Endothelial cell of umbilical vein (primary cell): ENCODE data around the gene SULF2. TPM values are rescaled to one million over a fixed set of nuclear protein-coding genes. Genes with fewer than 3 reads are reported as not detected.
A peak's percentile ranks its signal among the peaks of the same experiment; 100 is the strongest.

Experiments
- BruUV-seq: library from RNA; stranded (reverse); fragments of 400-500 nt; replicated peaks from 2 replicates; lab custom pipeline; 2021; lab: Mats Ljungman, UMichigan
- CTCF ChIA-PET: fragments of 300-600, 350-600 bp; sonication (Branson Sonifier 250); formaldehyde crosslinking; loops from one replicate; lab custom pipeline; 2021; ENCODE audit warnings: antibody characterized with exemption, inconsistent platforms; lab: Charles Lee
- POLR2A ChIA-PET: fragments of 300-600, 350-600 bp; sonication (Branson Sonifier 250); formaldehyde crosslinking; loops from one replicate; lab custom pipeline; 2021; ENCODE audit warnings: antibody characterized with exemption, inconsistent platforms; lab: Charles Lee
- DNase-seq: peaks from one replicate; pipeline ENCODE4 v3.0.0-alpha.2; 2011; ENCODE audit warnings: low read depth, low spot score
- FAIRE-seq: peaks from 2 replicates; lab custom pipeline; 2011; peaks lifted over from hg19 to GRCh38; lab: Jason Lieb, UNC
- H2AFZ ChIP-seq: 2 replicates; pipeline ENCODE4 v1.6.0; 2012; ENCODE audit warnings: low read depth, low read length, control low read depth, inconsistent platforms
- H3K27ac ChIP-seq: 2 replicates; pipeline ENCODE4 v1.5.1; 2011; ENCODE audit warnings: low read depth, mild to moderate bottlenecking, control low read depth, low read length, moderate library complexity; ENCODE audit not compliant: insufficient read depth
- H3K27me3 ChIP-seq, 2 experiments: 2 replicates each; pipeline versions ENCODE4 v1.6.0 to v1.6.1; 2011; ENCODE audit warnings: low read length in 2 of 2, mixed read lengths in 1 of 2; ENCODE audit not compliant: control insufficient read depth in 2 of 2, insufficient read depth in 2 of 2
- H3K36me3 ChIP-seq, 2 experiments: 2 replicates in 1 of 2; 3 replicates in 1 of 2; pipeline ENCODE4 v1.5.1; 2011; ENCODE audit warnings: low read length in 2 of 2, mild to moderate bottlenecking in 1 of 2, moderate library complexity in 1 of 2; ENCODE audit not compliant: control insufficient read depth in 2 of 2, insufficient read depth in 2 of 2; ENCODE audit errors: extremely low read depth in 1 of 2
- H3K4me1 ChIP-seq: 3 replicates; pipeline ENCODE4 v1.5.1; 2011; ENCODE audit warnings: mild to moderate bottlenecking, low read length; ENCODE audit not compliant: control insufficient read depth, insufficient read depth; ENCODE audit errors: extremely low read depth
- H3K4me2 ChIP-seq: 2 replicates; pipeline ENCODE4 v1.6.1; 2011; ENCODE audit warnings: low read length, control low read depth, mixed read lengths; ENCODE audit not compliant: insufficient read depth
- H3K4me3 ChIP-seq, 3 experiments: fragments of 200-600 bp in 1 of 3; sonication (generic), shearing (Covaris generic) in 1 of 3; replicated peaks in 1 of 3; 2 replicates each; pipeline ENCODE4 v1.5.1; 2011 to 2016; ENCODE audit warnings: control low read depth in 3 of 3, low read length in 3 of 3, mild to moderate bottlenecking in 2 of 3, inconsistent platforms in 1 of 3, low read depth in 1 of 3, moderate library complexity in 1 of 3; ENCODE audit not compliant: insufficient read depth in 1 of 3
- H3K79me2 ChIP-seq: 2 replicates; pipeline ENCODE4 v1.6.0; 2012; ENCODE audit warnings: low read length, inconsistent platforms; ENCODE audit not compliant: control insufficient read depth, insufficient read depth
- H3K9ac ChIP-seq: replicated peaks from 2 replicates; pipeline ENCODE3; 2011; ENCODE audit warnings: low read length, control low read depth; ENCODE audit not compliant: insufficient read depth; ENCODE audit errors: extremely low read depth
- H3K9me1 ChIP-seq: replicated peaks from 3 replicates; pipeline ENCODE4 v1.6.0; 2011; ENCODE audit warnings: mild to moderate bottlenecking, low read length; ENCODE audit not compliant: control insufficient read depth, insufficient read depth; ENCODE audit errors: extremely low read depth
- H3K9me3 ChIP-seq: replicated peaks from 2 replicates; pipeline ENCODE4 v1.5.1; 2012; ENCODE audit warnings: low read length, inconsistent platforms; ENCODE audit not compliant: control insufficient read depth, insufficient read depth
- H4K20me1 ChIP-seq: replicated peaks from 2 replicates; pipeline ENCODE3; 2011; ENCODE audit warnings: mild to moderate bottlenecking, low read length; ENCODE audit not compliant: control insufficient read depth, insufficient read depth; ENCODE audit errors: extremely low read depth
- EZH2 ChIP-seq: IDR thresholded peaks from 2 replicates; pipeline ENCODE4 v1.6.1; 2012; ENCODE audit warnings: borderline replicate concordance, low read depth, mild to moderate bottlenecking, moderate library complexity, low read length, inconsistent platforms; ENCODE audit not compliant: severe bottlenecking
- FOS ChIP-seq: IDR thresholded peaks from 2 replicates; pipeline ENCODE4 v1.6.1; 2011; ENCODE audit warnings: mild to moderate bottlenecking, low read length, moderate library complexity, borderline replicate concordance; ENCODE audit not compliant: insufficient read depth
- POLR2A ChIP-seq: IDR thresholded peaks from 2 replicates; pipeline ENCODE4 v1.6.1; 2012; ENCODE audit warnings: low read depth, mild to moderate bottlenecking, control low read depth, low read length
- POLR2AphosphoS5 ChIP-seq: IDR thresholded peaks from 2 replicates; pipeline ENCODE4 v1.6.1; 2012; ENCODE audit warnings: low read depth, mild to moderate bottlenecking, control low read depth, low read length, moderate library complexity; ENCODE audit not compliant: insufficient read depth
- dilution Hi-C: fragments of 300-500 bp; cut with MboI; formaldehyde crosslinking; loops from one replicate; pipeline ENCODE4 v1.15.0; 2019; ENCODE audit warnings: low sequenced_read_pairs; ENCODE audit not compliant: extremely low pct_ligation_motif_present
- intact Hi-C: fragments of 100-400 bp; cut with micrococcal nuclease; formaldehyde crosslinking; loops from one replicate; pipeline ENCODE4 v1.10.0; 2022
- polyA plus RNA-seq, 4 experiments: library from polyadenylated mRNA; depleted of rRNA in 3 of 4; stranded (reverse) in 3 of 4; unstranded in 1 of 4; fragments of >200 nt; gene quantifications; 2 replicates each; pipeline versions ENCODE4 v1.2.1 to v1.2.3, GENCODE V29; 2011 to 2012; ENCODE audit warnings: missing spikeins in 1 of 4
- total RNA-seq: library from RNA; stranded (reverse); gene quantifications from 2 replicates; pipeline ENCODE4 v1.2.3, GENCODE V29; 2021
- TF ChIP-seq, protein P1 (sequence below), 2 donors: IDR thresholded peaks; 1 replicate in 1 of 2; 2 replicates in 1 of 2; pipeline ENCODE4 v1.5.1; 2011; ENCODE audit warnings: low read length in 2 of 2, mild to moderate bottlenecking in 2 of 2, moderate library complexity in 2 of 2, control low read depth in 1 of 2, inconsistent platforms in 1 of 2, low read depth in 1 of 2; ENCODE audit not compliant: insufficient read depth in 1 of 2; ENCODE audit errors: extremely low read depth in 1 of 2
- TF ChIP-seq, protein P2 (sequence below): IDR thresholded peaks from 2 replicates; pipeline ENCODE4 v1.6.1; 2011; ENCODE audit not compliant: insufficient read depth, insufficient read length

SULF2 gene
- total and polyA plus RNA-seq, 2 donors (not counting 3 experiments of a cell fraction or from before 2014, with no cell fraction given) = 58.5 to 160 TPM

DNA sequence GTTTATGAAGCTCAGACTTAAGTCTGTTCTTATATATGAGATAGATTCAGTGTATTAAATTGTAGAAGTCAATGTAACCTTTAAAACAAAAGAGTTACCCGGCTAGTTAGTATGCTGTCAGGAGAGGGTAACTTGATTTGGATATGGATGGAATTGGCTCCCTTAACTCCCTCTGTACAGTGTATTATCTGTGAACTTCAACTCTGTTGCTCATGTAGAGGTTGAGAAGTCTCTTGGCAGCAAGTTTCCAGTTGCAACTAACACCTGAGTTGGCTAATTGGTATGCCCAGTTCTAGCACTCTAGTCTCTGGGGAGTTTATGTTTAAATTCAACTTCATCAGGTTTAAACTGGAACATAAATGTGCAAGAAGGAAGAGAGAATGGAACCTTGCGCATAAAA lies 172.6 kb downstream of the SULF2 start:
- H3K9me1 ChIP-seq = no peaks in the 10 kb centered on the region
- no peak overlapping the region for H2AFZ ChIP-seq
- CTCF ChIA-PET = interaction anchor here (1.0 to 5.8 kb wide), 5 partner anchors 8 to 110 kb away, joined by 3 to 46 read pairs (median 3); no protein-coding TSS in a partner anchor
- no peaks in the 10 kb centered on the region for H4K20me1 ChIP-seq
- H3K4me3 ChIP-seq = no peak overlapping the region
- no peak overlapping the region for H3K27ac ChIP-seq
- no TSS peak for BruUV-seq
- TF ChIP-seq POLR2AphosphoS5 = no peak
- TF ChIP-seq EZH2 = no peak
- no peak for TF ChIP-seq POLR2A
- TF ChIP-seq, protein P1, sequence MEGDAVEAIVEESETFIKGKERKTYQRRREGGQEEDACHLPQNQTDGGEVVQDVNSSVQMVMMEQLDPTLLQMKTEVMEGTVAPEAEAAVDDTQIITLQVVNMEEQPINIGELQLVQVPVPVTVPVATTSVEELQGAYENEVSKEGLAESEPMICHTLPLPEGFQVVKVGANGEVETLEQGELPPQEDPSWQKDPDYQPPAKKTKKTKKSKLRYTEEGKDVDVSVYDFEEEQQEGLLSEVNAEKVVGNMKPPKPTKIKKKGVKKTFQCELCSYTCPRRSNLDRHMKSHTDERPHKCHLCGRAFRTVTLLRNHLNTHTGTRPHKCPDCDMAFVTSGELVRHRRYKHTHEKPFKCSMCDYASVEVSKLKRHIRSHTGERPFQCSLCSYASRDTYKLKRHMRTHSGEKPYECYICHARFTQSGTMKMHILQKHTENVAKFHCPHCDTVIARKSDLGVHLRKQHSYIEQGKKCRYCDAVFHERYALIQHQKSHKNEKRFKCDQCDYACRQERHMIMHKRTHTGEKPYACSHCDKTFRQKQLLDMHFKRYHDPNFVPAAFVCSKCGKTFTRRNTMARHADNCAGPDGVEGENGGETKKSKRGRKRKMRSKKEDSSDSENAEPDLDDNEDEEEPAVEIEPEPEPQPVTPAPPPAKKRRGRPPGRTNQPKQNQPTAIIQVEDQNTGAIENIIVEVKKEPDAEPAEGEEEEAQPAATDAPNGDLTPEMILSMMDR (IDR thresholded peaks at IDR 0.05; ENCODE audit: extremely low read depth in 1 of 2, insufficient read depth in 1 of 2, low read depth in 1 of 2, low read length in 2 of 2) = no peak
- TF ChIP-seq FOS = no peak
- TF ChIP-seq, protein P2, sequence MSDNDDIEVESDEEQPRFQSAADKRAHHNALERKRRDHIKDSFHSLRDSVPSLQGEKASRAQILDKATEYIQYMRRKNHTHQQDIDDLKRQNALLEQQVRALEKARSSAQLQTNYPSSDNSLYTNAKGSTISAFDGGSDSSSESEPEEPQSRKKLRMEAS = no peak
- dilution Hi-C loops (no loop called here), intact Hi-C loops (no loop called here)
- no peak overlapping the region for H3K9ac ChIP-seq
- H3K79me2 ChIP-seq = peaks cover 24% of the 10 kb centered on the region
- DNase-seq = peak; percentile 9
- no peaks in the 10 kb centered on the region for H3K9me3 ChIP-seq
- no peak overlapping the region for H3K4me2 ChIP-seq
- no peak for FAIRE-seq
- POLR2A ChIA-PET = no interaction called here
- H3K27me3 ChIP-seq = no peaks in the 10 kb centered on the region
- H3K4me1 ChIP-seq = peaks cover 17% of the 10 kb centered on the region
- no peaks in the 10 kb centered on the region for H3K36me3 ChIP-seq
